A673 (cell line): Measurements from ENCODE around the gene KIRREL3. TPM values are rescaled to one million over a fixed set of nuclear protein-coding genes. Genes with fewer than 3 reads are reported as not detected.

Experiments used
- BruUV-seq: library from RNA; stranded (reverse); fragments of 400-500 nt; replicated peaks from 2 replicates; lab custom pipeline; 2021; lab: Mats Ljungman, UMichigan
- CTCF ChIA-PET: fragments of 300-600 bp; sonication (Branson Sonifier 250); formaldehyde crosslinking; loops from one replicate; lab custom pipeline; 2022; ENCODE audit warnings: antibody characterized with exemption; lab: Charles Lee
- POLR2A ChIA-PET: fragments of 300-600 bp; sonication (Branson Sonifier 250); formaldehyde crosslinking; loops from one replicate; lab custom pipeline; 2022; ENCODE audit warnings: antibody characterized with exemption; ENCODE audit not compliant: low non-redundant PET; lab: Charles Lee
- DNase-seq: peaks from one replicate; pipeline ENCODE4 v3.0.0-alpha.2; 2015; ENCODE audit warnings: low spot score
- H3K27ac ChIP-seq: fragments of 200-600 bp; sonication (generic); 2 replicates; pipeline ENCODE4 v1.5.1; 2016; ENCODE audit warnings: mixed run types, low read depth, mild to moderate bottlenecking, mixed read lengths, antibody characterized with exemption, low read length; ENCODE audit not compliant: poor library complexity, severe bottlenecking
- H3K27me3 ChIP-seq: fragments of 200-600 bp; sonication (generic); replicated peaks from 2 replicates; pipeline ENCODE4 v1.6.1; 2017; ENCODE audit warnings: mixed run types, low read depth, mild to moderate bottlenecking, mixed read lengths, antibody characterized with exemption, low read length; ENCODE audit not compliant: insufficient read depth, poor library complexity
- H3K36me3 ChIP-seq: fragments of 200-600 bp; sonication (generic); 2 replicates; pipeline ENCODE4 v1.6.1; 2016; ENCODE audit warnings: mixed run types, mild to moderate bottlenecking, mixed read lengths, antibody characterized with exemption, low read length; ENCODE audit not compliant: insufficient read depth, poor library complexity, severe bottlenecking
- H3K4me1 ChIP-seq: fragments of 200-600 bp; sonication (generic); 2 replicates; pipeline ENCODE4 v1.6.1; 2017; ENCODE audit warnings: mixed run types, mild to moderate bottlenecking, mixed read lengths, antibody characterized with exemption, low read length; ENCODE audit not compliant: insufficient read depth, poor library complexity, severe bottlenecking
- H3K4me3 ChIP-seq: fragments of 200-600 bp; sonication (generic); 2 replicates; pipeline ENCODE4 v1.5.1; 2016; ENCODE audit warnings: low read depth, mixed run types, mild to moderate bottlenecking, mixed read lengths, low read length; ENCODE audit not compliant: poor library complexity, severe bottlenecking
- H3K9me3 ChIP-seq: fragments of 200-600 bp; sonication (generic); 2 replicates; pipeline ENCODE4 v1.6.1; 2016; ENCODE audit warnings: mixed run types, low read depth, mild to moderate bottlenecking, mixed read lengths, antibody characterized with exemption, low read length; ENCODE audit not compliant: poor library complexity, severe bottlenecking
- EZH2 ChIP-seq: fragments of 200-600 bp; sonication (generic); IDR thresholded peaks from 2 replicates; pipeline ENCODE4 v1.6.1; 2017; ENCODE audit warnings: borderline replicate concordance, low read depth, mild to moderate bottlenecking, mixed read lengths, antibody characterized with exemption, low read length; ENCODE audit not compliant: poor library complexity, severe bottlenecking
- intact Hi-C: fragments of 100-400 bp; cut with micrococcal nuclease; formaldehyde crosslinking; loops from one replicate; pipeline ENCODE4 v1.10.0; 2022; ENCODE audit not compliant: unreplicated experiment
- total RNA-seq: library from RNA; stranded (reverse); gene quantifications from 2 replicates; pipeline ENCODE4 v1.2.3, GENCODE V29; 2021
- TF ChIP-seq, protein P1 (sequence below): fragments of 300-800, 200-600 bp; sonication (generic); conservative IDR thresholded peaks from 2 replicates; pipeline ENCODE4 v1.5.1; 2017; ENCODE audit warnings: low read depth, mild to moderate bottlenecking, antibody characterized with exemption, low read length, moderate library complexity, mixed read lengths

The KIRREL3 gene
- total RNA-seq, 1 experiment from 2014 or later, result not detected

DNA sequence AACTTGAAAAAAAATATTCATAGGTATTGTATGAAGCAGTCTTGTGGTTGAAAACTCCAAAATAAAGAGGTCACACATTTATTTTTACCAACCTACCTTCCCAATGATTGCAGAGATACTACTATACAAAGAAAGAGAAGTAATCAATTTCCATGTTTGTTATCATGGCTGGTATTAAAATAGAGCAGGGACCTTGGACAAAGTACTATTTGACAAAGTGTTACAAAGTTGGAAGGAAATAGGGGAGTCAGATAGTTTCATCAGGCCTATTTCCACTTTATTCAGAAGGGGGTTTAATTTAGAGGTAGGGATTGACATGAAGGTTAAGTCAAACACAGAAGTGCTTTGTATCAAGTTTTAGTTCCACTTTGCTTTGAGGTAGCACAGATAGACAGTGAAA lies 34.4 kb upstream of the KIRREL3 start:
- BruUV-seq, result no TSS peak
- CTCF ChIA-PET, result no interaction called here
- H3K4me1 ChIP-seq, result no peaks in the 10 kb centered on the region
- intact Hi-C loops, result no loop called here
- DNase-seq, result no peak
- POLR2A ChIA-PET, result no interaction called here
- peaks cover 25% of the 10 kb centered on the region for H3K27me3 ChIP-seq
- TF ChIP-seq, protein P1, sequence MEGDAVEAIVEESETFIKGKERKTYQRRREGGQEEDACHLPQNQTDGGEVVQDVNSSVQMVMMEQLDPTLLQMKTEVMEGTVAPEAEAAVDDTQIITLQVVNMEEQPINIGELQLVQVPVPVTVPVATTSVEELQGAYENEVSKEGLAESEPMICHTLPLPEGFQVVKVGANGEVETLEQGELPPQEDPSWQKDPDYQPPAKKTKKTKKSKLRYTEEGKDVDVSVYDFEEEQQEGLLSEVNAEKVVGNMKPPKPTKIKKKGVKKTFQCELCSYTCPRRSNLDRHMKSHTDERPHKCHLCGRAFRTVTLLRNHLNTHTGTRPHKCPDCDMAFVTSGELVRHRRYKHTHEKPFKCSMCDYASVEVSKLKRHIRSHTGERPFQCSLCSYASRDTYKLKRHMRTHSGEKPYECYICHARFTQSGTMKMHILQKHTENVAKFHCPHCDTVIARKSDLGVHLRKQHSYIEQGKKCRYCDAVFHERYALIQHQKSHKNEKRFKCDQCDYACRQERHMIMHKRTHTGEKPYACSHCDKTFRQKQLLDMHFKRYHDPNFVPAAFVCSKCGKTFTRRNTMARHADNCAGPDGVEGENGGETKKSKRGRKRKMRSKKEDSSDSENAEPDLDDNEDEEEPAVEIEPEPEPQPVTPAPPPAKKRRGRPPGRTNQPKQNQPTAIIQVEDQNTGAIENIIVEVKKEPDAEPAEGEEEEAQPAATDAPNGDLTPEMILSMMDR, result no peak
- TF ChIP-seq EZH2, result no peak
- no peak overlapping the region for H3K4me3 ChIP-seq
- no peak overlapping the region for H3K27ac ChIP-seq
- H3K9me3 ChIP-seq, result no peaks in the 10 kb centered on the region
- no peaks in the 10 kb centered on the region for H3K36me3 ChIP-seq

GRCh38 chr11:127028648-127029047 lies 28.1 kb upstream of the KIRREL3 start:
- no peak overlapping the region for H3K27ac ChIP-seq
- H3K36me3 ChIP-seq, result no peaks in the 10 kb centered on the region
- no peak for TF ChIP-seq EZH2
- TF ChIP-seq, protein P1, result no peak
- H3K27me3 ChIP-seq, result peaks cover 32% of the 10 kb centered on the region
- H3K4me3 ChIP-seq, result no peak overlapping the region
- ChIA-PET POLR2A (no interaction called here), CTCF (no interaction called here)
- intact Hi-C loops, result no loop called here
- H3K4me1 ChIP-seq, result no peaks in the 10 kb centered on the region
- no peak for DNase-seq
- H3K9me3 ChIP-seq, result no peaks in the 10 kb centered on the region
- no TSS peak for BruUV-seq

DNA sequence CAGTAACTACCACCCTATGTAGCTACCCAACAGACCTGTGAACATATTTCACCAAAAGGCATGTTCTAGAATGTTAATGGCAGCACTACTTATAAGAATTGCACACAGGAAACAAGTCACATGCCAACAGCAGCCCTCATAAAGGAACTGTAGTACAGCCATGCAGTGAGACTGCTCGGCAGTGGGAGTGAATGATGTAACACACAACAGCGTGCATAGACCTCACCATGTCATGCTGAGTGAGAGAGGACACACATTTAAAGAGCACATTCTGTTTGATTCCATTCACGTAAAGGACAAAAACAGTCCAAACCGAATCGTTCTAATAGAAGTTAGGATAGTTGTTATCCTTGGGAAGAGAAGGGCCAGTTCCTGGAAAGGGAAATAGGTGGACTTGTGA lies 27.2 kb upstream of the KIRREL3 start:
- Histone ChIP-seq H3K4me3 (no peak overlapping the region), H3K9me3 (no peaks in the 10 kb centered on the region), H3K27me3 (peaks cover 34% of the 10 kb centered on the region), H3K36me3 (no peaks in the 10 kb centered on the region), H3K4me1 (no peaks in the 10 kb centered on the region), H3K27ac (no peak overlapping the region)
- TF ChIP-seq EZH2, result no peak
- TF ChIP-seq, protein P1, result no peak
- intact Hi-C loops, result no loop called here
- peak; percentile 9 for DNase-seq
- no TSS peak for BruUV-seq
- CTCF ChIA-PET, result no interaction called here
- POLR2A ChIA-PET, result no interaction called here
